Liver (tissue), 9 donors: Measurements from ENCODE around the gene ITGA7. TPM values are rescaled to one million over a fixed set of nuclear protein-coding genes. Genes with fewer than 3 reads are reported as not detected.

Source experiments
- DNase-seq: peaks from one replicate; pipeline ENCODE4 v3.0.0-alpha.2; 2017; ENCODE audit warnings: low spot score
- H3K27ac ChIP-seq, 2 donors: one replicate each; pipeline ENCODE4 v1.7.0; 2013; ENCODE audit warnings: inconsistent platforms in 2 of 2, low read length in 2 of 2, control low read depth in 1 of 2, low read depth in 1 of 2, mild to moderate bottlenecking in 1 of 2
- H3K27me3 ChIP-seq, 4 donors: one replicate each; pipeline versions ENCODE4 v1.6.1 to v1.7.0; 2013; ENCODE audit warnings: low read length in 3 of 4, inconsistent platforms in 1 of 4, mild to moderate bottlenecking in 1 of 4, moderate library complexity in 1 of 4; ENCODE audit not compliant: control insufficient read depth in 4 of 4, insufficient read depth in 4 of 4
- H3K36me3 ChIP-seq, 4 donors: one replicate each; pipeline versions ENCODE4 v1.6.1 to v1.7.0; 2013; ENCODE audit warnings: low read length in 3 of 4, mild to moderate bottlenecking in 3 of 4, low read depth in 1 of 4, moderate library complexity in 1 of 4; ENCODE audit not compliant: control insufficient read depth in 4 of 4, insufficient read depth in 3 of 4
- H3K4me1 ChIP-seq, 4 donors: one replicate each; pipeline versions ENCODE4 v1.6.1 to v1.7.0; 2013; ENCODE audit warnings: low read length in 3 of 4, mild to moderate bottlenecking in 3 of 4, moderate library complexity in 1 of 4; ENCODE audit not compliant: control insufficient read depth in 4 of 4, insufficient read depth in 4 of 4
- H3K4me3 ChIP-seq, 3 donors: one replicate each; pipeline versions ENCODE4 v1.6.1 to v1.7.0; 2013; ENCODE audit warnings: low read length in 3 of 3, control low read depth in 1 of 3, low read depth in 1 of 3, mild to moderate bottlenecking in 1 of 3
- H3K9ac ChIP-seq, 2 donors: one replicate each; pipeline ENCODE4 v1.7.0; 2013; ENCODE audit warnings: low read length in 2 of 2, mild to moderate bottlenecking in 2 of 2, moderate library complexity in 2 of 2, control low read depth in 1 of 2, low read depth in 1 of 2
- H3K9me3 ChIP-seq, 4 donors: one replicate each; pipeline versions ENCODE4 v1.6.1 to v1.7.0; 2013; ENCODE audit warnings: low read length in 3 of 4; ENCODE audit not compliant: control insufficient read depth in 4 of 4
- EGR1 ChIP-seq, 2 donors: IDR thresholded peaks; 2 replicates each; pipeline ENCODE4 v1.6.1; 2016 to 2018; ENCODE audit warnings: antibody characterized with exemption in 2 of 2, low read depth in 2 of 2
- FOXA1 ChIP-seq: IDR thresholded peaks from 2 replicates; pipeline ENCODE4 v1.6.1; 2016; ENCODE audit warnings: antibody characterized with exemption
- HNF4A ChIP-seq, 2 donors: conservative IDR thresholded peaks; 2 replicates each; pipeline ENCODE4 v1.6.1; 2016; ENCODE audit warnings: antibody characterized with exemption in 2 of 2, mild to moderate bottlenecking in 2 of 2
- JUND ChIP-seq, 2 donors: IDR thresholded peaks; 2 replicates each; pipeline ENCODE4 v1.6.1; 2016; ENCODE audit warnings: antibody characterized with exemption in 2 of 2
- MAX ChIP-seq: IDR thresholded peaks from 2 replicates; pipeline ENCODE4 v1.6.1; 2016; ENCODE audit warnings: antibody characterized with exemption
- RXRA ChIP-seq, 2 donors: IDR thresholded peaks; 2 replicates each; pipeline ENCODE4 v1.6.1; 2017 to 2018; ENCODE audit warnings: antibody characterized with exemption in 2 of 2, mild to moderate bottlenecking in 1 of 2
- YY1 ChIP-seq: IDR thresholded peaks from 2 replicates; pipeline ENCODE4 v1.6.1; 2016; ENCODE audit warnings: antibody characterized with exemption, mild to moderate bottlenecking
- WGBS: extraction: QIAGEN DNeasy Blood & Tissue Kit; methylation state at CpG from one replicate; pipeline ENCODE4 v1.1.7; 2013; 5-methylcytosine and 5-hydroxymethylcytosine counted together
- polyA plus RNA-seq, 2 donors: library from polyadenylated mRNA; stranded (reverse) in 1 of 2; unstranded in 1 of 2; fragments of 200-250 nt in 1 of 2; fragments of >200 nt in 1 of 2; fragmentation: Nextera tagmentation in 1 of 2; extraction: Ambion mirVana in 1 of 2; gene quantifications; one replicate each; pipeline versions ENCODE4 v1.2.1 to v1.2.3, GENCODE V29; 2013 to 2015
- total RNA-seq, 2 donors: library from RNA; depleted of rRNA; stranded (reverse); fragments of >200 nt; gene quantifications; one replicate each; pipeline ENCODE4 v1.2.3, GENCODE V29; 2014
- TF ChIP-seq, protein P1 (sequence below): fragments of 150-350 bp; IDR thresholded peaks from 2 replicates; pipeline ENCODE4 v1.5.1; 2017; ENCODE audit warnings: improper control_type of control experiment, low read depth, low read length; ENCODE audit not compliant: missing input control
- TF ChIP-seq, protein P2 (sequence below): IDR thresholded peaks from 2 replicates; pipeline ENCODE4 v1.6.1; 2016; ENCODE audit warnings: antibody characterized with exemption, mild to moderate bottlenecking
- donor health status: healthy.
- donor health status: healthy.
- donor health status: healthy.
- donor health status: healthy.
- donor health status: healthy.

Gene ITGA7
- total and polyA plus RNA-seq, 4 donors = 0.98 to 4.9 (median 3.3) TPM

GRCh38 chr12:55644591-55644990, 63.1 kb downstream of the ITGA7 start:
- WGBS = 94% methylated on average over 1 of the region's 1 CpG
- TF ChIP-seq YY1 = no peak
- TF ChIP-seq HNF4A (conservative IDR thresholded peaks at IDR 0.05) = no peak
- no peak for TF ChIP-seq EGR1 (IDR thresholded peaks at IDR 0.05; ENCODE audit: low read depth in 2 of 2)
- Histone ChIP-seq H3K9me3 (no peaks in the 10 kb centered on the region), H3K9ac (no peak overlapping the region), H3K27me3 (no peaks in the 10 kb centered on the region), H3K36me3 (no peaks in the 10 kb centered on the region), H3K27ac (no peak overlapping the region), H3K4me1 (peaks cover 0 to 6% (median 2%) of the 10 kb centered on the region in 4 donors), H3K4me3 (no peak overlapping the region)
- no peak for DNase-seq

DNA sequence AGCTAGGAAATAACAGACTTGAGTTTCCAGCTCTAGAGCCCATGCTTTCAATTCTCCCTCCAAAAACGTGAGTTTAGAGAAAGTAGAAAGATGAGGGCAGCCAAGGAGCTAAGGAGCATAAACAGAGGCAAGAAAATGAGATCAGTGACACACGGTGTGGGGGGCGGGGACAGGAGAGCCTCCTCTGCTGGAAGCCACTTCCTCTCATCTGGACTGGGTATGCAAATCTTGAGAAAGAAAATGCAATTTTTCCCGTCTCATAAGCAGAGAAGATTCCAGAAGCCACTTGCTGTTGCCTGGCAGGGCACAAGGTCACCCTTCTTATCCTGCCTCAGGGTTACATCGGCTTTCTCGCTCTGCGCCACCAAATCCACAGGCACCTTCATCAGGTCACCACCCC, 65.0 kb downstream of the ITGA7 start:
- Histone ChIP-seq H3K27ac (peak overlapping the region; percentile 36 to 62), H3K9ac (no peak overlapping the region), H3K9me3 (no peaks in the 10 kb centered on the region), H3K4me3 (no peak overlapping the region), H3K27me3 (no peaks in the 10 kb centered on the region), H3K36me3 (no peaks in the 10 kb centered on the region), H3K4me1 (peaks cover 0 to 6% (median 2%) of the 10 kb centered on the region in 4 donors)
- WGBS = 73% methylated on average over 7 of the region's 7 CpGs
- TF ChIP-seq, protein P1, sequence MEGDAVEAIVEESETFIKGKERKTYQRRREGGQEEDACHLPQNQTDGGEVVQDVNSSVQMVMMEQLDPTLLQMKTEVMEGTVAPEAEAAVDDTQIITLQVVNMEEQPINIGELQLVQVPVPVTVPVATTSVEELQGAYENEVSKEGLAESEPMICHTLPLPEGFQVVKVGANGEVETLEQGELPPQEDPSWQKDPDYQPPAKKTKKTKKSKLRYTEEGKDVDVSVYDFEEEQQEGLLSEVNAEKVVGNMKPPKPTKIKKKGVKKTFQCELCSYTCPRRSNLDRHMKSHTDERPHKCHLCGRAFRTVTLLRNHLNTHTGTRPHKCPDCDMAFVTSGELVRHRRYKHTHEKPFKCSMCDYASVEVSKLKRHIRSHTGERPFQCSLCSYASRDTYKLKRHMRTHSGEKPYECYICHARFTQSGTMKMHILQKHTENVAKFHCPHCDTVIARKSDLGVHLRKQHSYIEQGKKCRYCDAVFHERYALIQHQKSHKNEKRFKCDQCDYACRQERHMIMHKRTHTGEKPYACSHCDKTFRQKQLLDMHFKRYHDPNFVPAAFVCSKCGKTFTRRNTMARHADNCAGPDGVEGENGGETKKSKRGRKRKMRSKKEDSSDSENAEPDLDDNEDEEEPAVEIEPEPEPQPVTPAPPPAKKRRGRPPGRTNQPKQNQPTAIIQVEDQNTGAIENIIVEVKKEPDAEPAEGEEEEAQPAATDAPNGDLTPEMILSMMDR = no peak
- no peak for TF ChIP-seq EGR1 (IDR thresholded peaks at IDR 0.05; ENCODE audit: low read depth in 2 of 2)
- TF ChIP-seq FOXA1 = no peak
- no peak for TF ChIP-seq JUND (IDR thresholded peaks at IDR 0.05)
- no peak for TF ChIP-seq RXRA (IDR thresholded peaks at IDR 0.05)
- TF ChIP-seq, protein P2, sequence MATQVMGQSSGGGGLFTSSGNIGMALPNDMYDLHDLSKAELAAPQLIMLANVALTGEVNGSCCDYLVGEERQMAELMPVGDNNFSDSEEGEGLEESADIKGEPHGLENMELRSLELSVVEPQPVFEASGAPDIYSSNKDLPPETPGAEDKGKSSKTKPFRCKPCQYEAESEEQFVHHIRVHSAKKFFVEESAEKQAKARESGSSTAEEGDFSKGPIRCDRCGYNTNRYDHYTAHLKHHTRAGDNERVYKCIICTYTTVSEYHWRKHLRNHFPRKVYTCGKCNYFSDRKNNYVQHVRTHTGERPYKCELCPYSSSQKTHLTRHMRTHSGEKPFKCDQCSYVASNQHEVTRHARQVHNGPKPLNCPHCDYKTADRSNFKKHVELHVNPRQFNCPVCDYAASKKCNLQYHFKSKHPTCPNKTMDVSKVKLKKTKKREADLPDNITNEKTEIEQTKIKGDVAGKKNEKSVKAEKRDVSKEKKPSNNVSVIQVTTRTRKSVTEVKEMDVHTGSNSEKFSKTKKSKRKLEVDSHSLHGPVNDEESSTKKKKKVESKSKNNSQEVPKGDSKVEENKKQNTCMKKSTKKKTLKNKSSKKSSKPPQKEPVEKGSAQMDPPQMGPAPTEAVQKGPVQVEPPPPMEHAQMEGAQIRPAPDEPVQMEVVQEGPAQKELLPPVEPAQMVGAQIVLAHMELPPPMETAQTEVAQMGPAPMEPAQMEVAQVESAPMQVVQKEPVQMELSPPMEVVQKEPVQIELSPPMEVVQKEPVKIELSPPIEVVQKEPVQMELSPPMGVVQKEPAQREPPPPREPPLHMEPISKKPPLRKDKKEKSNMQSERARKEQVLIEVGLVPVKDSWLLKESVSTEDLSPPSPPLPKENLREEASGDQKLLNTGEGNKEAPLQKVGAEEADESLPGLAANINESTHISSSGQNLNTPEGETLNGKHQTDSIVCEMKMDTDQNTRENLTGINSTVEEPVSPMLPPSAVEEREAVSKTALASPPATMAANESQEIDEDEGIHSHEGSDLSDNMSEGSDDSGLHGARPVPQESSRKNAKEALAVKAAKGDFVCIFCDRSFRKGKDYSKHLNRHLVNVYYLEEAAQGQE = no peak
- TF ChIP-seq HNF4A (conservative IDR thresholded peaks at IDR 0.05) = no peak
- no peak for DNase-seq

GRCh38 chr12:55642267-55642666, 65.4 kb downstream of the ITGA7 start:
- Histone ChIP-seq H3K4me3 (no peak overlapping the region), H3K4me1 (peaks cover 0 to 6% (median 2%) of the 10 kb centered on the region in 4 donors), H3K36me3 (no peaks in the 10 kb centered on the region), H3K27ac (peak overlapping the region; percentile 36 to 62), H3K9me3 (no peaks in the 10 kb centered on the region), H3K9ac (no peak overlapping the region), H3K27me3 (no peaks in the 10 kb centered on the region)
- no peak for DNase-seq
- TF ChIP-seq, protein P2 = no peak
- TF ChIP-seq YY1 (peak; percentile 19), MAX (no peak)
- WGBS = 59% methylated on average over 2 of the region's 2 CpGs
